HG03280 (cell line): ENCODE measurements around the gene BMP5.
A peak's percentile ranks its signal among the peaks of the same experiment; 100 is the strongest.

Experiments
- ATAC-seq: cut with Tn5 transposase; IDR thresholded peaks from one replicate; pipeline ENCODE4 v1.9.1; 2021; ENCODE audit warnings: mild to moderate bottlenecking, moderate library complexity; ENCODE audit not compliant: unreplicated experiment

Gene BMP5

GRCh38 chr6:55874316-55874715, 1.1 kb downstream of the BMP5 start:
- ATAC-seq = no peak

GRCh38 chr6:55872866-55873265, 2.5 kb downstream of the BMP5 start:
- no peak for ATAC-seq

- ATAC-seq = no peak
Measured at GRCh38 chr6:55870181-55870813, 5.1 kb downstream of the BMP5 start.

GRCh38 chr6:55869674-55870073, 5.7 kb downstream of the BMP5 start:
- no peak for ATAC-seq

- peak; percentile 92 for ATAC-seq
Measured at GRCh38 chr6:55868771-55869479, 6.5 kb downstream of the BMP5 start.

GRCh38 chr6:55868176-55868575, 7.2 kb downstream of the BMP5 start:
- ATAC-seq = no peak

GRCh38 chr6:55866128-55866527, 9.3 kb downstream of the BMP5 start:
- no peak for ATAC-seq

- no peak for ATAC-seq
Measured at GRCh38 chr6:55853008-55854001, 22.1 kb downstream of the BMP5 start.

- ATAC-seq = no peak
Measured at GRCh38 chr6:55841341-55841740, 34.0 kb downstream of the BMP5 start.

- no peak for ATAC-seq
Measured at GRCh38 chr6:55839080-55839479, 36.3 kb downstream of the BMP5 start.

GRCh38 chr6:55836945-55837344, 38.4 kb downstream of the BMP5 start:
- ATAC-seq = no peak

- ATAC-seq = no peak
Measured at GRCh38 chr6:55836481-55836880, 38.9 kb downstream of the BMP5 start.

- ATAC-seq = no peak
Measured at GRCh38 chr6:55835220-55835619, 40.2 kb downstream of the BMP5 start.

GRCh38 chr6:55833284-55833683, 42.1 kb downstream of the BMP5 start:
- ATAC-seq = peak; percentile 59

- ATAC-seq = no peak
Measured at GRCh38 chr6:55827818-55828522, 47.4 kb downstream of the BMP5 start.

- ATAC-seq = no peak
Measured at GRCh38 chr6:55826941-55827340, 48.4 kb downstream of the BMP5 start.

- no peak for ATAC-seq
Measured at GRCh38 chr6:55825402-55826051, 49.9 kb downstream of the BMP5 start.

- no peak for ATAC-seq
Measured at GRCh38 chr6:55822815-55823214, 52.6 kb downstream of the BMP5 start.

- ATAC-seq = no peak
Measured at GRCh38 chr6:55822005-55822404, 53.4 kb downstream of the BMP5 start.

- ATAC-seq = no peak
Measured at GRCh38 chr6:55820696-55821095, 54.7 kb downstream of the BMP5 start.
